ENCODE results near the gene PCGF3. TPM values are rescaled to one million over a fixed set of nuclear protein-coding genes. Genes with fewer than 3 reads are reported as not detected.

Gene PCGF3
- total RNA-seq, 4 donors from 2014 or later = 17.7 to 80.6 (median 53.4) TPM

DNA sequence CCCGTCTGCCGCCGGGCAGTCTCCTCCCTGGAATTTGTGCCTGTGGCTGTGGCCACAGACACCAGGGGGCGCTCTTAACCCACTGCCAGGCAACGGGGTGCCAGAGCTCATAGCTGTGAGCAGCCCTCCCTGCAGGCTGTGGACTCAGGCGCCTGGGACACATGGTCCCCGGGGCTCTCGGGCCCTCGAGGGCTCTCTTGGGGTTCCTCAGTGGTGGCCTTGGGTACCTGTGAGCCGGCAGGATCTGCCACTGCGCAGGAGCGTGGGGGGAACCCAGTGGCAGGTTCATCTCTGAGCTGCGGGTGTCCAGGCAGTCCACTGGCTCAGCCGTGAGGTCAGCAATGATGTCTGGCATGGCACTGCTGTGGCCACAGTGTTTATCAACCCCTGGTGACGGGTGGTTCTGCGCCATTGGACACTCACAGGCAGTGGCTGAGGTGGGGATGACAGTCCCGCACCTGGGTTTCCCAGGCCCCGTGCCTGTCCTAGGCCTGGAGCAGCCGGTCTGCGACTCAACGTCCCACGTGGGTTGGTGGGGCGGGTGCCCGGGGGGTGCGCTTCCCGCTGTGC is 37.2 kb downstream of the PCGF3 start:
- no peaks in the 10 kb centered on the region for H3K27me3 ChIP-seq
- DNase-seq = peak; percentile 48 to 58
- intact Hi-C loops (cut with DNase I; ENCODE audit: low total_unique reads) = no loop called here
- no peak overlapping the region for H3K4me3 ChIP-seq
- no peak overlapping the region for H3K27ac ChIP-seq
- H3K36me3 ChIP-seq = no peaks in the 10 kb centered on the region
- no peaks in the 10 kb centered on the region for H3K4me1 ChIP-seq
- no peak for TF ChIP-seq POLR2A (IDR thresholded peaks at IDR 0.05)
- TF ChIP-seq CTCF (IDR thresholded peaks at IDR 0.05) = peak; percentile 67 to 79 (median 73)
- no peaks in the 10 kb centered on the region for H3K9me3 ChIP-seq

GRCh38 chr4:743463-744211 is 38.0 kb downstream of the PCGF3 start:
- TF ChIP-seq CTCF (IDR thresholded peaks at IDR 0.05) (no peak), POLR2A (IDR thresholded peaks at IDR 0.05) (no peak)
- H3K9me3 ChIP-seq = no peaks in the 10 kb centered on the region
- H3K36me3 ChIP-seq = no peaks in the 10 kb centered on the region
- no peak overlapping the region for H3K27ac ChIP-seq
- no peaks in the 10 kb centered on the region for H3K27me3 ChIP-seq
- intact Hi-C loops (cut with DNase I; ENCODE audit: low total_unique reads) = no loop called here
- no peaks in the 10 kb centered on the region for H3K4me1 ChIP-seq
- no peak for DNase-seq
- H3K4me3 ChIP-seq = no peak overlapping the region

DNA sequence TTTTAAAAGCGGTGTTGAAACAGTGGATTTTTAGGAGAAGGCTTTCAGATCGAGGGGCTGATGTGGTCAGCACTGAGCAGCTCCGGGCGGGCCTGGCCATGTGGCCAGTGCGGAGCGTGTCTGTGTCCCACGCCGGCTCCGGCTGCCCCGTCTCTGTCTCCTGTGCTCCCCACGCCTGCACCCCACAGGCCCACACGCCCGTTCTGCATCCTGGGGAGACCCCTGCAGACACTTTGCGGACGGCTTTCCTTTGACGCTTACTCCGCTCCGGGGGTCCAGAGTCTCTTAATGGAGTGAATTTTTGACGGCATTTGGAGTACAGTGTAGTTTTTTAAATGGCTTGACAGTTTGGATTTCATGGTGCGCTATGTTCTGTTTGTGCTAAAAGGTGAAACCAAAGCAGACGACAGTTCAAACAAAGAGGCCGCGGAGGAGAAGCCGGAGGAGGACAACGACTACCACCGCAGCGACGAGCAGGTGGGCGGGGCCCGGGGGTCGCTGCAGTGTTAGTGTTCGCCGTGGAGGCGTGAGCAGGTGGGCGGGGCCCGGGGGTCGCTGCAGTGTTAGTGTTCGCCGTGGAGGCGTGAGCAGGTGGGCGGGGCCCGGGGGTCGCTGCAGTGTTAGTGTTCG is 38.7 kb downstream of the PCGF3 start:
- H3K9me3 ChIP-seq = no peaks in the 10 kb centered on the region
- intact Hi-C loops (cut with DNase I; ENCODE audit: low total_unique reads) = no loop called here
- no peak overlapping the region for H3K4me3 ChIP-seq
- H3K36me3 ChIP-seq = no peaks in the 10 kb centered on the region
- TF ChIP-seq CTCF (IDR thresholded peaks at IDR 0.05) (no peak), POLR2A (IDR thresholded peaks at IDR 0.05) (no peak)
- no peaks in the 10 kb centered on the region for H3K27me3 ChIP-seq
- no peaks in the 10 kb centered on the region for H3K4me1 ChIP-seq
- H3K27ac ChIP-seq = no peak overlapping the region
- DNase-seq = no peak

DNA sequence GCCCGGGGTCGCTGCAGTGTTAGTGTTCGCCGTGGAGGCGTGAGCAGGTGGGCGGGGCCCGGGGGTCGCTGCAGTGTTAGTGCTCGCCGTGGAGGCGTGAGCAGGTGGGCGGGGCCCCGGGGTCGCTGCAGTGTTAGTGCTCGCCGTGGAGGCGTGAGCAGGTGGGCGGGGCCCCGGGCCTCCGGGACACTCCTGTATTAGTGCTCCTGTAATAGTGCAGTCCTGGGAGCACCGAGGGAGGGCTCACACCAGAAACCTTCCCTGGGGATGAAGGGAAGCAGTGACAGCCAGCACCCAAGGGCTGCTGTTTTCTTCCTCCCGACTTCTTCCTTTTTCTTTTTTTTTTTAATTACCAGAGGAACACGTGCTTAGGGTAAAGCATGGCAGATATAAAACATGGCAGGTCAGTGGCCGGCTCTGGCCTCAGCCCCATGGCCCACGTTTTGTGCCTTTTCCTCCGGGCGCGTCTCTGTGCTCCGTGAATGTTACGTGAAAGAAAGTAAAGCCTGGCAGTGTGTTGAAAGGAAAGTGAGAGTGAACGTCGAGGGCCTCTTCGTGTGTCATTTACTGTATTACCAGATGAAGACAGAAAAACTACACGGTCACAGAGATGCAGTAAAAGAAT is 42.0 kb downstream of the PCGF3 start:
- no peaks in the 10 kb centered on the region for H3K9me3 ChIP-seq
- H3K36me3 ChIP-seq = no peaks in the 10 kb centered on the region
- H3K27ac ChIP-seq = no peak overlapping the region
- no peak for DNase-seq
- intact Hi-C loops (cut with DNase I; ENCODE audit: low total_unique reads) = no loop called here
- no peak overlapping the region for H3K4me3 ChIP-seq
- H3K27me3 ChIP-seq = no peaks in the 10 kb centered on the region
- no peak for TF ChIP-seq CTCF (IDR thresholded peaks at IDR 0.05)
- TF ChIP-seq POLR2A (IDR thresholded peaks at IDR 0.05) = no peak
- H3K4me1 ChIP-seq = no peaks in the 10 kb centered on the region

DNA sequence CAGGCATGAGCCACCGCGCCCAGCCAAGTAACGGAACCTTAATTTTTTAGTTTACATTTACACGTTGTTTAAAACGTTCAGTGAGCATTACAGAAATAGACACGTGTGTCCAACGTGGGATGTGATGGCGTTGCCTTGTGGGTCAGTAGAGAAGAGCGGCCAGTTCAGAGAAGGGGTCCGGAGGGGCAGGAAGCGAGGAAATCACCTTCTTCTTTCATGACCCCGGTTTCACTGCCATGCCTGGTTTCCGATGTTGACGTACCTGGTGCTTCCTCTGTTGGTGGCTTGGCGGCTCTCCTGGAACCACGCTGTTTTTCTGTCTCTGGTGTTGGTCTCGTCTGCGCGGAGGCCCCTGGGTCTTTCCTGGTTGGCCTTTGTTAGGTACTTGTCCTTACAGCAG is 42.8 kb downstream of the PCGF3 start:
- Histone ChIP-seq H3K27me3 (no peaks in the 10 kb centered on the region), H3K36me3 (no peaks in the 10 kb centered on the region), H3K4me3 (no peak overlapping the region), H3K4me1 (no peaks in the 10 kb centered on the region), H3K9me3 (no peaks in the 10 kb centered on the region), H3K27ac (no peak overlapping the region)
- intact Hi-C loops (cut with DNase I; ENCODE audit: low total_unique reads) = no loop called here
- DNase-seq = no peak
- no peak for TF ChIP-seq CTCF (IDR thresholded peaks at IDR 0.05)
- TF ChIP-seq POLR2A (IDR thresholded peaks at IDR 0.05) = no peak

Data from uterus (tissue), 4 donors.